ENCODE measurements around the gene MEG3.

GRCh38 chr14:100835548-100836310, 9.8 kb downstream of the MEG3 start:
- no peak for TF ChIP-seq SIN3B (IDR thresholded peaks at IDR 0.05; ENCODE audit: low read depth)
- TF ChIP-seq CC2D1A (IDR thresholded peaks at IDR 0.05) = no peak
- no peak for TF ChIP-seq POLR2A (conservative IDR thresholded peaks at IDR 0.05)
- no peak for TF ChIP-seq IFI16 (CRISPR knock-in tag; IDR thresholded peaks at IDR 0.05)
- TF ChIP-seq, protein P1, sequence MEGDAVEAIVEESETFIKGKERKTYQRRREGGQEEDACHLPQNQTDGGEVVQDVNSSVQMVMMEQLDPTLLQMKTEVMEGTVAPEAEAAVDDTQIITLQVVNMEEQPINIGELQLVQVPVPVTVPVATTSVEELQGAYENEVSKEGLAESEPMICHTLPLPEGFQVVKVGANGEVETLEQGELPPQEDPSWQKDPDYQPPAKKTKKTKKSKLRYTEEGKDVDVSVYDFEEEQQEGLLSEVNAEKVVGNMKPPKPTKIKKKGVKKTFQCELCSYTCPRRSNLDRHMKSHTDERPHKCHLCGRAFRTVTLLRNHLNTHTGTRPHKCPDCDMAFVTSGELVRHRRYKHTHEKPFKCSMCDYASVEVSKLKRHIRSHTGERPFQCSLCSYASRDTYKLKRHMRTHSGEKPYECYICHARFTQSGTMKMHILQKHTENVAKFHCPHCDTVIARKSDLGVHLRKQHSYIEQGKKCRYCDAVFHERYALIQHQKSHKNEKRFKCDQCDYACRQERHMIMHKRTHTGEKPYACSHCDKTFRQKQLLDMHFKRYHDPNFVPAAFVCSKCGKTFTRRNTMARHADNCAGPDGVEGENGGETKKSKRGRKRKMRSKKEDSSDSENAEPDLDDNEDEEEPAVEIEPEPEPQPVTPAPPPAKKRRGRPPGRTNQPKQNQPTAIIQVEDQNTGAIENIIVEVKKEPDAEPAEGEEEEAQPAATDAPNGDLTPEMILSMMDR (IDR thresholded peaks at IDR 0.05 in 2 of 3, conservative IDR thresholded peaks at IDR 0.05 in 1 of 3; ENCODE audit: insufficient read depth in 2 of 3, low read depth in 1 of 3, low read length in 3 of 3) = no peak
- no peak for TF ChIP-seq ZKSCAN1 (IDR thresholded peaks at IDR 0.05; ENCODE audit: low read depth, low read length)
- TF ChIP-seq FOXA3 (CRISPR knock-in tag; conservative IDR thresholded peaks at IDR 0.05 in 1 of 2, IDR thresholded peaks at IDR 0.05 in 1 of 2) = no peak
- no peak for TF ChIP-seq NFYB (IDR thresholded peaks at IDR 0.05; ENCODE audit: extremely low read depth, insufficient read length)
- TF ChIP-seq, protein P2, sequence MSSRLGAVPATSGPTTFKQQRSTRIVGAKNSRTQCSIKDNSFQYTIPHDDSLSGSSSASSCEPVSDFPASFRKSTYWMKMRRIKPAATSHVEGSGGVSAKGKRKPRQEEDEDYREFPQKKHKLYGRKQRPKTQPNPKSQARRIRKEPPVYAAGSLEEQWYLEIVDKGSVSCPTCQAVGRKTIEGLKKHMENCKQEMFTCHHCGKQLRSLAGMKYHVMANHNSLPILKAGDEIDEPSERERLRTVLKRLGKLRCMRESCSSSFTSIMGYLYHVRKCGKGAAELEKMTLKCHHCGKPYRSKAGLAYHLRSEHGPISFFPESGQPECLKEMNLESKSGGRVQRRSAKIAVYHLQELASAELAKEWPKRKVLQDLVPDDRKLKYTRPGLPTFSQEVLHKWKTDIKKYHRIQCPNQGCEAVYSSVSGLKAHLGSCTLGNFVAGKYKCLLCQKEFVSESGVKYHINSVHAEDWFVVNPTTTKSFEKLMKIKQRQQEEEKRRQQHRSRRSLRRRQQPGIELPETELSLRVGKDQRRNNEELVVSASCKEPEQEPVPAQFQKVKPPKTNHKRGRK (tag; IDR thresholded peaks at IDR 0.05) = no peak
- TF ChIP-seq ERF (CRISPR knock-in tag; IDR thresholded peaks at IDR 0.05) = no peak
- no peak for TF ChIP-seq EZH2 (IDR thresholded peaks at IDR 0.05; ENCODE audit: borderline replicate concordance, low read depth, low read length)
- TF ChIP-seq ZNF311 (CRISPR knock-in tag; IDR thresholded peaks at IDR 0.05) = no peak
- TF ChIP-seq CEBPB (tag; IDR thresholded peaks at IDR 0.05) = no peak

Data from K562 (cell line).